GM18873 (cell line): ENCODE results near the gene ERH.
"Not testable (repeated sequence)": the region's sequence is repeated elsewhere in the genome, so short reads cannot be mapped to it uniquely, and the experiment has no call there.

Experiments
- ATAC-seq: cut with Tn5 transposase; IDR thresholded peaks from one replicate; pipeline ENCODE4 v1.9.1; 2021; ENCODE audit warnings: mild to moderate bottlenecking, moderate library complexity, moderate number of reproducible peaks; ENCODE audit not compliant: unreplicated experiment, low FRiP score

Gene ERH

DNA sequence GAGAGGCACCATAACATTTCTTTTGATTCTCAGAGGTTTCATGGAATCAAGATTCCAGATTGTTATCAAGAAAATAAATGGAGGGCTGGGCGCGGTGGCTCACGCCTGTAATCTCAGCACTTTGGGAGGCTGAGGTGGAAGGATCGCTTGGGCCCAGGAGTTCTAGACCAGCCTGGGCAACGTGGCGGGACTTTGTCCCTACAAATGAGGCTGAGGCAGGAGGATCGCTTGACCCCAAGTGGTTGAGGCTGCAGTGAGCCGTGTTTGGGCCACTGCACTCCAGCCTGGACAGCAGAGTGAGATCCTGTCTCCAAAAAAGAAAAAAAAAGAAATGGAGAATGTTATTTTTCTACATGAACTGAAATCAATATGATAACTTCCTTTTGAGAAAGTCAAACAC, 1.7 kb upstream of the ERH start:
- ATAC-seq, result no peak

DNA sequence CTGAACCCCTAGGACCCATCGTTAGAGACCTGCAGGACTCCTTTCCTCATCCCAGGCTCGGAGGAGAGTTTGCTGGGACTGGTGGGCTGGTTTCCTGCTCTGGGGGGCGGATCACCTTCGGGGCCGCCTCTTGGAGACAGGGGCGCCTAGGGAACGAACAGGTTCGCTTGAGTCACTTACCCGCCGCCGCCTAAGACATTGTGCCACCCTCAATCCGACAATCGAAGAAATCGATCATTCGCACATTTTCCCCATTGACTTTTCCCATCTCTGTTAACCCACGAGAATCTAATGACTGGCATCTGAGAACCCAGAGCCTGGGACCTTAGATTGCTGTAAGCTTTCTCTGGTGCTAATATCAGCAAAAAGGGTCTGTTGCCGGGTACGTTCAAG, 715 bp upstream of the ERH start:
- no peak for ATAC-seq

GRCh38 chr14:69395929-69396328, 2.2 kb downstream of the ERH start:
- no peak for ATAC-seq

DNA sequence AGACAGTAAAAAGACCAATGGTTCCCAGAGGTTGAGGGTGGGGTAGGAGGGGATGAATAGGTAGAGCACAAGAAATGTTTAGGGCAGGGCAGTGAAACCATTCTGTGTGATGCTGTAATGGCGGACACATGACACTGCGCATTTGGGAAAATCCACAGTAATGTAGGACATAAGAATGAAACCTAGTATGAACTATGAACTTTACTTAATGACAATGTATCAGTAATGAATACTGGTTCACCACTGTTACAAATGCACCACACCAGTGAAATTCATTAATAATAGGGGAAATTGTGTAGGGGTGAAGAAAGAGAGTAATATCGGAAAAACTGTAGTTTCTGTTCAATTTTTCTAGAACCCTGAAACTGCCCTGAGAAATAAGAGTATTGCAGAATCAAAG, 5.6 kb downstream of the ERH start:
- ATAC-seq, result no peak

- not testable (repeated sequence) for ATAC-seq
Observed at GRCh38 chr14:69391400-69391799, 6.7 kb downstream of the ERH start.

GRCh38 chr14:69387311-69387710, 10.8 kb downstream of the ERH start:
- no peak for ATAC-seq

DNA sequence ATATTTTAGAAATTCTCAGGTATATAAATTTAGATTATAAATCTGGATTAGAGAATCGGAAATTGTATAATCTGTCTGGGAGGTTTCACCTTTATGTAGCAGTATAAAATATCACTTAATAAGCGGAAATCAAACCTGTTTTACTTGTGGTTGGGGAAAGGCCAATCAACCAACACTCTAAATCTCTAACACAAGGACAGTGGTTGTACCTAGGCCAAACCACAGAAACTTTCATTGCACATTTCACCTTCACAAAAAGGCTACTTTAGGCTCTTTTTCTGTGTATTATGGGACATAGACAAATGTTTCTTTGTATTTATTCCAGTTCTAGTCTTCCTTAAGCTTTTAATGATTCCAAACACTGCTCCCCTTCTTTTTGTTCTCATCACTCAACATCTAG, 19.8 kb downstream of the ERH start:
- no peak for ATAC-seq

DNA sequence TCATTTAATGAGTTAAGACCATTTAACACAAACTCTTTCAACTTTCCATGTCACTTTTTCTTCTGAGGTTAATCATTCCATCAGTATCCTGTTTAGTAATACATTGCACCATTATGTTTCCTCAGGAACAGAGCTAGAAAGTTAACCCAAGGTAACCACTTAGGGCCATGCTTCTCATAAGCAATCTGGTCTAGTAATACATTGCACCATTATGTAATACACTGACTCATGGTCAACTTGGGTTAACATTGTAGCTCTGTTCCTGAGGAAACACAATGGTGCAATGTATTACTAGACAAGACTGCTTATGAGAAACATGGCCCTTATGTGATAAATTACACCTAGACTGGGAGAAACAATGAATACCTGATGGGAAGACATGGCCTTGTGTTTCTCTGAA, 21.7 kb downstream of the ERH start:
- ATAC-seq, result no peak

DNA sequence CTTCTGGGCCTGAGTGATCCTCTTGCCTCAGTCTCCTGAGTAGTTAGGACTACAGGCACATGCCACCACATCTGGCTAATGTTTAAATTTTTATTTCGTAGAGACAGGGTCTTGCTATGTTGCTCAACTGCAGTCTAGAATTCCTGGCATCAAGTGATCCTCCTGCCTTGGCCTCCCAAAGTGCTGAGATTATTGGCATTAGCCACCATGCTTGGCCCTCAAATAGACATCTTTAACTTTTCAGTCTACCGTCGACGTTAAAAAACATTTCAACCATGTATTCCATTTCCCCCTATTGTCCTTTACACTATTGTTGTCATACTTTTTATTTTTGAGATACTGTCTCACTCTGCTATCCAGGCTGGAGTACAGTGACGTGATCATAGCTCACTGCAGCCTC, 22.4 kb downstream of the ERH start:
- ATAC-seq, result no peak

GRCh38 chr14:69375182-69375581, 22.9 kb downstream of the ERH start:
- no peak for ATAC-seq

DNA sequence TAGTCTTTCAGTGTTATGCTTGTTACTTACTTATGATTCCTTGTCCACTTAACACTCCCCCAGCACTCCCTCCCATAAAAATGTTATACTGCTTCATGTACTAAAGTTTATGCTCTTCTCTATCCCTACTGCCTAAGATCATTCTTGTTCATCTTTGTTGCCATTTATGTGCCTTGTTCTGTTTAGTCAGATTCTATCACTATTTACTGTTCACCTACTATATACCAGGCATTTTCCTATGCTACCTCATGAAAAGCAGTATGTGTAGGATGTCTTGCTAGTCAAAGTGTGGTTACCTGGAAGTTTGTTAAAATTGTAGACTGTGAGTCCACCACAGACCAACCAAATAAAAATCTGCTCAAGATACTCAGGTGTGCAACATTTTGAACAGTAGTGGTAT, 23.9 kb downstream of the ERH start:
- ATAC-seq, result no peak

GRCh38 chr14:69373104-69373503, 25.0 kb downstream of the ERH start:
- no peak for ATAC-seq

GRCh38 chr14:69372146-69372545, 26.0 kb downstream of the ERH start:
- ATAC-seq, result no peak

DNA sequence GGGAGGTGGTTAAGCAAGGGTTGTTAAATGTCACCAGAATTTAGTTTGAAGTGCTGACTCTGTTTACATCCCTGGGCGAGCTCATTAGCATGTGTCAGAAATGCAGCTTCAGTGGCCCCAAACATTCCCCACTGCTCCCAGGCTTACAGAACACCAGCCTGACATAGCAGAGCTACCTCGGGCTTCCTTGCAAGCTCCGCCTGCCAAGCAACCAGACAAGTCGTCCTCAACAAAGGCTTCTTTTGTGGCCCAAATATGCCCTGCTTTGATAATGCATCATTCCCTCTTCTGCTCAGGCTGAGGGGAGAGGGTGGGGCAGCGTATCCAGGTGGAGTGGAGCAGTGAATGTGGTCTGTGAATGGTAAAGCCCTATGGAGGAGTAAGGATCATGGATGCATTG, 28.0 kb downstream of the ERH start:
- ATAC-seq, result no peak

DNA sequence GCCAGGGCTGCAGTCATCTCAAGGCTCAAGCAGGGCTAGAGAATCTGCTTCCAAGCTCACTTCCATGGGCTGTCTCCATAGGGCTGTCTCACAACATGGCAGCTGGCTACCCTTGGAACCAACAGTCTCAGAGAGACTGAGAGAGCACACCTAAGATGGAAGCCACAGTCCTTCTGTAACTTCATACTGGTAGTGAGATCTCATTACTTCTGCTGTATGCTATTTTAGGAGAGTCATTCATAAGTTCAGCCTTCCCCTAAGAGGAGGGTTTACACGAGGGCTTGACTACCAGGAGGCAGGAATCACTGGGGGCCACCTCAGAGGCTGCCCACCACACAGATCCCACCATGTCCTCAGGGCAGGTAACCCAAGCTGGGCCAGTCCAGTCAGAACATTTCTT, 29.7 kb downstream of the ERH start:
- ATAC-seq, result no peak

DNA sequence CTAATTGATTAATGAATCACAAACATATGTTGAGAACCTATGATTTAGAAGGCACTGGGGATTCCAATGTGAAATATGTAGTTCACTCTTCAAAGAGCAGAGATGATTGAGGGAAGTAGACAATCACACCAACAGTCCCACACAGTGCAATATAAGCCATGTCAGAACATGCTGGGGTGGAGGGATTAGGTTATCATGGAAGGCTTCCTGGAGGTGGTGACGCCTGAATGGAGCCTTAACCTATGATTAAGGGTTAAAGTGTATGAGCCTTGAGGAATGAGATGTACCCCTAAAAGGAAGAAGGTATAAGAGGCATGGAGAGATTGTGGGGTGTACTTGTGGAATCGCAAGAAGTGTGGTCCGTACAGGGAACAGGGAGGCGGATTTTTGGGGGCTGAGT, 31.3 kb downstream of the ERH start:
- ATAC-seq, result no peak

DNA sequence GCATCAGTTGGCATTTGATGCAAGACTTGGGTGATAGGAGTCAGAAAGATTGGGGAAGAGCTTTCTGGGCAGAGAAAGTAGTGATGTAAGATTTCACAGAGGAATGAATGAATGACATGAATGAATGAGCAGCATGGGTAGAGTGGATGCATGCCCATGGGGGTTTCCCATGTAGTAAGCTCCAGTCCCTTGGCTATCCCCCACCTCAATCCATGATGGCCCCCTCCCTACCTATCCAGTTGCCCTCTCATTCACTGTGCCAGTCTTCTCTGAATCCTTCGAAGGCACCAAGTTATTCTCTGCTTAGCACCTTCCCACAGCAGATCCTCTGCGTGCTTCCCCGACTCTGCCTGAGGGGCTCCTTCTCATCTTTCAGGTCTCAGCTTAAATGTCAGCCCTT, 32.0 kb downstream of the ERH start:
- ATAC-seq, result no peak

DNA sequence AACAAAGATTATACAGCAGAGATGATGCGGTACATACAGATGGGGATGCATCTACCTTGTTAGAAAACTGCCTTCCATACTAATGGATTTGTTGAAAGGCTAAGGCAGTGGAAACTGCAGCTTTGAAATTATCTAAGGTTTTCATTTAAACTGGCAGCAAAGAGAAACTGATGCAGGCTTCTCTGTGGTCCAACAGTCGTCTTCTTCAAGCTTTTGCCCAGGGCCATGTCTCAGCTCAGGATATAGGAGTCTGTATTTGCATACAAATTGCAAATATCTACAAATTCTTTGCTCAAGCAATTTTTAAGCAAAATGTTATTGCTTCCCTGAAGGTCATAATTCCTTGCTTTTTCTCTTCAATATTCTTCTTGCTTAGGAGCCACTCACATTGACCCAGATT, 33.7 kb downstream of the ERH start:
- ATAC-seq, result no peak

DNA sequence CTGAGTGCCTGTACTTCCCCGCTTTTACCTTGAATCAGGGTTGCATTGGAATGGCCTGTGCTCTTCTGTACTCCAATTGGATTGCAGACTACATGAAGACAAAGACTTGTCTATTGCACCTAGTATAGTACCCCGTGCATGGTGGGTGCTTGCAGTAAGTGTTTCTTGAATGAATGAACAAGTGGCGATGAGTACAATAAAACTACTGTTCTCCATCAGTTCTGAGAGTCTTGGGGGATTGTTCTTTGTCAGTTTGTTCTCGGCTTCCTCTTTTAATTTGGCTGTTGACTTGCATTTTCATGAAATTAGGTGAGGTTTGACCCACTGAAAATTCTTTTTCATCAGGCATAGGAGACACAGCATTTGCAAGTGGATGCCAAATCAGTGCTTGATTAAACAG, 34.1 kb downstream of the ERH start:
- ATAC-seq, result no peak

- ATAC-seq, result no peak
Observed at GRCh38 chr14:69363055-69363454, 35.0 kb downstream of the ERH start.

- no peak for ATAC-seq
Observed at GRCh38 chr14:69360438-69361108, 37.5 kb downstream of the ERH start.

DNA sequence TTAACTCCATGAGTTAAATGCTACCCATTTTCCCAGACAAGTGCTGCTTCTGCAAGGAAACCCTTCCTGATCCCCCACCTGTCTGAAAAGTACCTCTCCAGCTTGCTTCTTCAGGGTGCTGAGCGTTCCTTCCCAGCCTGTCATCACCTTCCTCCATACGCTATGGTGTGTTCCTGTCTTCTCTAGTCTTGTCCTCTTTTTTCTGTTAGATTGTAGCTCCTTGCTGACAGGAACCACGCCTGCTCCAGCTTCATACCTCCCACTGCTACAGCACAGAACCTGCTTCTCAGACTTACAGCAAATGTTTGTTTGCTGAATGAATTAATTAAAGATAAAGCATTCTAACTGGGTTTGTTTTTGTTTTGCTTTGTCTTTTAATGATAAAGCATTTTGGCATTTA, 39.1 kb downstream of the ERH start:
- ATAC-seq, result no peak
